SU-DHL-6 (cell line): Measurements from ENCODE around the gene LRRC26.
"Not testable (repeated sequence)": the region's sequence is repeated elsewhere in the genome, so short reads cannot be mapped to it uniquely, and the experiment has no call there.

Source experiments
- H2AFZ ChIP-seq: fragments of 200-600 bp; sonication (generic); 2 replicates; pipeline ENCODE4 v1.6.1; 2014; ENCODE audit warnings: low read depth, mild to moderate bottlenecking, moderate library complexity, mixed read lengths, antibody characterized with exemption, low read length; ENCODE audit not compliant: severe bottlenecking
- H3F3A ChIP-seq: fragments of 200-600 bp; shearing (Covaris generic); 2 replicates; pipeline ENCODE4 v1.6.0; 2016; ENCODE audit warnings: antibody characterized with exemption, mild to moderate bottlenecking; ENCODE audit not compliant: insufficient read depth
- H3K27ac ChIP-seq: fragments of 200-600 bp; sonication (generic); 2 replicates; pipeline ENCODE4 v1.5.1; 2016; ENCODE audit warnings: low read depth, mild to moderate bottlenecking, low read length, moderate library complexity, mixed read lengths
- H3K27me3 ChIP-seq: fragments of 200-600 bp; sonication (generic), shearing (Covaris generic); 2 replicates; pipeline ENCODE4 v1.6.0; 2014; ENCODE audit warnings: mild to moderate bottlenecking, low read length
- H3K36me3 ChIP-seq: fragments of 200-600 bp; sonication (generic); 2 replicates; pipeline ENCODE4 v1.6.1; 2014; ENCODE audit warnings: mild to moderate bottlenecking, low read length, mixed read lengths
- H3K4me2 ChIP-seq: fragments of 300-600, 200-600 bp; shearing (Covaris generic), sonication (generic); 2 replicates; pipeline ENCODE4 v1.6.0; 2014; ENCODE audit warnings: low read length, low read depth, mild to moderate bottlenecking; ENCODE audit not compliant: poor library complexity, severe bottlenecking
- H3K4me3 ChIP-seq: fragments of 200-600 bp; sonication (generic); 2 replicates; pipeline ENCODE4 v1.5.1; 2014; ENCODE audit warnings: antibody characterized with exemption, low read length, mild to moderate bottlenecking, mixed read lengths; ENCODE audit not compliant: insufficient read depth, poor library complexity, severe bottlenecking
- H3K79me2 ChIP-seq: fragments of 200-600 bp; sonication (generic); 2 replicates; pipeline ENCODE4 v1.6.1; 2014; ENCODE audit warnings: mild to moderate bottlenecking, low read length, moderate library complexity; ENCODE audit not compliant: insufficient read depth
- H3K9ac ChIP-seq: fragments of 200-600 bp; sonication (generic); 2 replicates; pipeline ENCODE4 v1.7.0; 2014; ENCODE audit warnings: mild to moderate bottlenecking, low read length
- H3K9me2 ChIP-seq: fragments of 200-600 bp; sonication (generic); replicated peaks from 2 replicates; pipeline ENCODE4 v1.6.1; 2014; ENCODE audit warnings: low read length; ENCODE audit not compliant: insufficient read depth
- H3K9me3 ChIP-seq: fragments of 200-600 bp; sonication (generic); 2 replicates; pipeline ENCODE4 v1.6.1; 2014; ENCODE audit warnings: low read length, mixed read lengths; ENCODE audit not compliant: insufficient read depth
- H4K20me1 ChIP-seq: fragments of 200-600 bp; sonication (generic); 2 replicates; pipeline ENCODE4 v1.6.1; 2014; ENCODE audit warnings: low read depth, mild to moderate bottlenecking, antibody characterized with exemption, low read length, moderate library complexity, mixed read lengths
- CTCF ChIP-seq: fragments of 200-600 bp; sonication (generic); IDR thresholded peaks from one replicate; pipeline ENCODE4 v1.5.1; 2017; ENCODE audit warnings: antibody characterized with exemption, mild to moderate bottlenecking, low read length, moderate library complexity; ENCODE audit not compliant: insufficient read depth, poor library complexity, severe bottlenecking
- EZH2phosphoT487 ChIP-seq: fragments of 200-600 bp; sonication (generic), shearing (Covaris generic); conservative IDR thresholded peaks from 2 replicates; pipeline ENCODE4 v1.6.1; 2018; ENCODE audit warnings: mild to moderate bottlenecking, antibody characterized with exemption, low read length, moderate library complexity, mixed read lengths

LRRC26 gene

GRCh38 chr9:137136881-137137607 lies 32.8 kb downstream of the LRRC26 start:
- no peaks in the 10 kb centered on the region for H3K27me3 ChIP-seq
- no peak overlapping the region for H3K4me2 ChIP-seq
- no peak overlapping the region for H3K9ac ChIP-seq
- no peaks in the 10 kb centered on the region for H3K79me2 ChIP-seq
- H3K9me3 ChIP-seq: no peaks in the 10 kb centered on the region
- no peaks in the 10 kb centered on the region for H3K9me2 ChIP-seq
- no peaks in the 10 kb centered on the region for H3K36me3 ChIP-seq
- no peak overlapping the region for H3K4me3 ChIP-seq
- no peaks in the 10 kb centered on the region for H3F3A ChIP-seq
- TF ChIP-seq EZH2phosphoT487 (no peak), CTCF (no peak)
- H3K27ac ChIP-seq: no peak overlapping the region
- no peaks in the 10 kb centered on the region for H4K20me1 ChIP-seq
- no peak overlapping the region for H2AFZ ChIP-seq

- Histone ChIP-seq H3K36me3 (no peaks in the 10 kb centered on the region), H3K9me2 (no peaks in the 10 kb centered on the region), H2AFZ (no peak overlapping the region), H3K27ac (no peak overlapping the region), H3K27me3 (no peaks in the 10 kb centered on the region), H3F3A (no peaks in the 10 kb centered on the region), H4K20me1 (no peaks in the 10 kb centered on the region), H3K79me2 (no peaks in the 10 kb centered on the region), H3K4me2 (no peak overlapping the region), H3K9me3 (no peaks in the 10 kb centered on the region), H3K4me3 (no peak overlapping the region), H3K9ac (no peak overlapping the region)
- TF ChIP-seq EZH2phosphoT487 (no peak), CTCF (no peak)
Measured at GRCh38 chr9:137136261-137136880, 33.5 kb downstream of the LRRC26 start.

- H3K9me3 ChIP-seq, H3K9ac ChIP-seq, H3K4me3 ChIP-seq, H3K4me2 ChIP-seq, H3K79me2 ChIP-seq, H3K27me3 ChIP-seq, H3F3A ChIP-seq, H4K20me1 ChIP-seq, H3K36me3 ChIP-seq, H3K27ac ChIP-seq, H3K9me2 ChIP-seq, H2AFZ ChIP-seq: not testable (repeated sequence)
Measured at GRCh38 chr9:137135154-137135553, 34.7 kb downstream of the LRRC26 start.

GRCh38 chr9:137134191-137134590 lies 35.7 kb downstream of the LRRC26 start:
- no peak overlapping the region for H3K9ac ChIP-seq
- peaks cover under 1% of the 10 kb centered on the region; the same call in 1 of the 2 replicates for H3F3A ChIP-seq
- no peak overlapping the region for H3K4me3 ChIP-seq
- no peaks in the 10 kb centered on the region for H3K79me2 ChIP-seq
- no peaks in the 10 kb centered on the region for H3K9me2 ChIP-seq
- H2AFZ ChIP-seq: no peak overlapping the region
- H3K27ac ChIP-seq: no peak overlapping the region
- no peaks in the 10 kb centered on the region for H3K9me3 ChIP-seq
- TF ChIP-seq CTCF: no peak
- H3K4me2 ChIP-seq: no peak overlapping the region
- no peaks in the 10 kb centered on the region for H4K20me1 ChIP-seq
- no peaks in the 10 kb centered on the region for H3K27me3 ChIP-seq
- H3K36me3 ChIP-seq: no peaks in the 10 kb centered on the region
